HG02840 (cell line): ENCODE data around the gene MMEL1.
"Not testable (repeated sequence)": the region's sequence is repeated elsewhere in the genome, so short reads cannot be mapped to it uniquely, and the experiment has no call there.

Experiments
- ATAC-seq: cut with Tn5 transposase; IDR thresholded peaks from one replicate; pipeline ENCODE4 v1.9.1; 2021; ENCODE audit warnings: mild to moderate bottlenecking, moderate library complexity, moderate number of reproducible peaks; ENCODE audit not compliant: unreplicated experiment, low FRiP score

The MMEL1 gene

DNA sequence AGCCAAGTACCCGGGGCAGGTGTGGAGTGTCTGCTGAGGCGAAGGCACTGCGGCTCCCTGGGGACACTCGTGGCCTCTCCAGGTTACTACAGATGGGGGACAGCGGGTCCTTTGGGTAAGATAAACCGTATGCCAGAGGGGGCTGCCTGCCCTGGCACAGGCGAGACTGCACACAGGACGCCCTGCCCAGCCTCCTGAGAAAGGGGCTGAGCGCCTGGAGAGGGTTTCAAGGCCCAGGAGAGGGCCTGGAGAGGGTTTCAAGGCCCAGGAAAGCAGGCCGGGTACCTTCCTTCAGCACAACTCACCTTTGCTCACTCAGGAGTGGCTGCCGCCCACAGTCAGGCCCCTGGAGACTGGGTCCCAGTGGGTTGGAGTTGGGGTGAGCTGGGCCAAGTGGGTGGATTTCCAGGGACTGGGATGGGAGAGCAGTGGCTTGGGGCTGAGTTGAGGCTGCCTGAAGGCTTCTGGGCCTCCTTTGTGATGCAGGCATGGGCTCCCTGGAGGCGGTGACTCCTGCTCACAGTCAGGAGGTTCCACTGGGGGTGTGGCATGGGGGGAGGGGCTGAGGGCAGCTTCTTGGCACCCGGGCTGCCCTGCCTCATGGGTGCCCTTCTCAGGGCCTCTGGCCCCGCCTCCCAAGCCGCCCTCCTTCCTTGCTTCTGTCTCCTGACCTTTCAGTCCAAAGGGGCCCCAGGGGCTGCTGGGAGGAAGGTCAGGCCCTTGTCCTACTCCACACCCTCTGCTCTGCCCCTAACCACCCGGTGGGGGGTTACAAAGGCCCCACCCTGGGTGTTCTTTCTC lies at the start of gene MMEL1:
Gene MMEL1, minus strand, starts transcription at position 456 of the 801 bp plus-strand sequence. CDS start 3,532 bp downstream, outside the sequence.
- no peak for ATAC-seq

DNA sequence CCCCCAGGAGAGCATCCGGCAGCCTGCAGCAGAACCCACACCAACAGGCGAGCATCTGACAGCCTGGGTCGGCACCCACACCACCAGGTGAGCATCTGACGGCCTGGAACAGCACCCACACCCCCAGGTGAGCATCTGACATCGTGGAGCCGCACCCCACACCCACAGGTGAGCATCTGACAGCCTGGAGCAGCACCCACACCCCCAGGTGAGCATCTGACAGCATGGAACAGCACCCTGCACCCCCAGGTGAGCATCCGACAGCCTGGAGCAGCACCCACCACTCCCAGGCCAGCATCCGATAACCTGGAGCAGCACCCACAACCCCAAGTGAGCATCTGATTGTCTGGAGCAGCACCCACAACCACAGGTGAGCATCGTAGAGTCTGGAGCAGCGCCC lies 43.9 kb upstream of the MMEL1 start:
- not testable (repeated sequence) for ATAC-seq

DNA sequence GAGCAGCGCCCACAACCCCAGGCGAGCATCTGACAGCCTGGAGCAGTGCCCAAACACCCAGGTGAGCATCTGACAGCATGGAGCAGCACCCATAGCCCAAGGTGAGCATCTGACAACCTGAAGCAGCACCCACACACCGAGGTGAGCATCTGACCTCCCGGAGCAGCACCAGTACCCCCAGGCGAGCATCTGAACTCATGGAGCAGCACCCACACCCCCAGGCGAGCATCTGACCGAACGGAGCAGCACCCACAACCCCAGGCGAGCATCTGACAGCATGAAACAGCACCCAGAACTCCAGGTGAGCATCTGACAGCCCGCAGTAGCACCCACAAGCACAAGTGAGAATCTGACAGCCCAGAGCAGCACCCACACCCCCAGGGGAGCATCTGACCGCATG lies 38.8 kb upstream of the MMEL1 start:
- not testable (repeated sequence) for ATAC-seq

GRCh38 chr1:2659806-2660205 lies 27.0 kb upstream of the MMEL1 start:
- ATAC-seq = not testable (repeated sequence)

DNA sequence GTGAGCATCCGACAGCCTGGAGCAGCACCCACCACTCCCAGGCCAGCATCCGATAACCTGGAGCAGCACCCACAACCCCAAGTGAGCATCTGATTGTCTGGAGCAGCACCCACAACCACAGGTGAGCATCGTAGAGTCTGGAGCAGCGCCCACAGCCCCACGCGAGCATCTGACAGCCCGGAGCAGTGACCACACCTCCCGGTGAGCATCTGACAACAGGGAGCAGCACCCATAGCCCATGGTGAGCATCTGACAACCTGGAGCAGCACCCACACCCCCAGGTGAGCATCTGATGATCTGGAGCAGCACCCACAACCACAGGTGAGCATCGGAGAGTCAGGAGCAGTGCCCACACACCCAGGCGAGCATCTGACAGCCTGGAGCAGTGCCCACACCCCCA lies 25.1 kb upstream of the MMEL1 start:
- ATAC-seq = not testable (repeated sequence)

DNA sequence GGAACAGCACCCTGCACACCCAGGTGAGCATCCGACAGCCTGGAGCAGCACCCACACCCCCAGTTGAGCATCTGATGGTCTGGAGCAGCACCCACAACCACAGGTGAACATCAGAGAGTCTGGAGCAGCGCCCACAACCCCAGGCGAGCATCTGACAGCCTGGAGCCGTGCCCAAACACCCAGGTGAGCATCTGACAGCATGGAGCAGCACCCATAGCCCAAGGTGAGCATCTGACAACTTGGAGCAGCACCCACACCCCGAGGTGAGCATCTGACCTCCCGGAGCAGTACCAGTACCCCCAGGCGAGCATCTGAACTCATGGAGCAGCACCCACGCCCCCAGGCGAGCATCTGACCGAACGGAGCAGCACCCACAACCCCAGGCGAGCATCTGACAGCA lies 24.3 kb upstream of the MMEL1 start:
- ATAC-seq = not testable (repeated sequence)

- not testable (repeated sequence) for ATAC-seq
These were observed 23.0 kb upstream of the MMEL1 start for GRCh38 chr1:2655598-2656434.

DNA sequence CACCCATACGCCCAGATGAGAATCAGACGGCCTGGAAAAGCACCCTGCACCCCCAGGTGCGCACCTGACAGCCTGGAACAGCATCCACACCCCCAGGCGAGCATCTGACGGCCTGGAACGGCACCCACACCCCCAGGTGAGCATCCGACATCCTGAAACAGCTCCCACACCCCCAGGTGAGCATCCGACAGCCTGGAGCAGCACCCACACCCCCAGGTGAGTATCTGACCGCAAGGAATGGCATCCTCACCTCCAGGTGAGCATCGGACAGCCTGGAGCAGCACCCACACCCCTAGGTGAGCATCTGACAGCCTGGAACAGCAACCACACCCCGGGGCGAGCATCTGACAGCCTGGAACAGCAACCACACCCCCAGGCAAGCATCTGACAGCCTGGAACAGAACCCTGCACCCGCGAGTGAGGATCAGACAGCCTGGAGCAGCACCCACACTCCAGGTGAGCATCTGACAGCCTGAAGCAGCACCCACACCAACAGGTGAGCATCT lies 21.7 kb upstream of the MMEL1 start:
- not testable (repeated sequence) for ATAC-seq

- ATAC-seq = not testable (repeated sequence)
These were observed 21.1 kb upstream of the MMEL1 start for GRCh38 chr1:2653741-2654442.

GRCh38 chr1:2652926-2653571 lies 20.2 kb upstream of the MMEL1 start:
- not testable (repeated sequence) for ATAC-seq

DNA sequence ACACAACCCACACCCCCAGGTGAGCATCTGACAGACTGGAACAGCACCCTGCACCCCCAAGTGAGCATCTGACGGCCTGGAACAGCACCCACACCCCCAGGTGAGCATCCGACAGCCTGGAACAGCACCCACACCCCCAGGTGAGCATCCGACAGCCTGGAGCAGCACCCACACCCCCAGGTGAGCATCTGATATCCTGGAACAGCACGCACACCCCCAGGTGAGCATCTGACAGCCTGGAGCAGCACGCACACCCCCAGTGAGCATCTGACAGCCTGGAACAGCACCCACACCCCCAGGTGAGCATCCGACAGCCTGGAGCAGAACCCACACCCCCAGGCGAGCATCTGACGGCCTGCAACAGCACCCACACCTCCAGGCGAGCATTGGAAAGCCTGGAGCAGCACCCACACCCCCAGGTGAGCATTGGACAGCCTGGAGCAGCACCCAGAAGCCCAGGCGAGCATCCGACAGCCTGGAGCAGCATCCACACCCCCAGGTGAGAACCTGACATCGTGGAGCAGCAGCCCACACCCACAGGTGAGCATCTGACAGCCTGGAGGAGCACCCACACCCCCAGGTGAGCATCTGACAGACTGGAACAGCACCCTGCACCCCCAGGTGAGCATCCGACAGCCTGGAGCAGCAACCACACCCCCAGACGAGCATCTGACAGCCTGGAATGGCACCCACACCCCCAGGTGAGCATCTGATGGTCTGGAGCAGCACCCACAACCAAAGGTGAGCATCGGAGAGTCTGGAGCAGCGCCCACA lies 19.5 kb upstream of the MMEL1 start:
- ATAC-seq = not testable (repeated sequence)

DNA sequence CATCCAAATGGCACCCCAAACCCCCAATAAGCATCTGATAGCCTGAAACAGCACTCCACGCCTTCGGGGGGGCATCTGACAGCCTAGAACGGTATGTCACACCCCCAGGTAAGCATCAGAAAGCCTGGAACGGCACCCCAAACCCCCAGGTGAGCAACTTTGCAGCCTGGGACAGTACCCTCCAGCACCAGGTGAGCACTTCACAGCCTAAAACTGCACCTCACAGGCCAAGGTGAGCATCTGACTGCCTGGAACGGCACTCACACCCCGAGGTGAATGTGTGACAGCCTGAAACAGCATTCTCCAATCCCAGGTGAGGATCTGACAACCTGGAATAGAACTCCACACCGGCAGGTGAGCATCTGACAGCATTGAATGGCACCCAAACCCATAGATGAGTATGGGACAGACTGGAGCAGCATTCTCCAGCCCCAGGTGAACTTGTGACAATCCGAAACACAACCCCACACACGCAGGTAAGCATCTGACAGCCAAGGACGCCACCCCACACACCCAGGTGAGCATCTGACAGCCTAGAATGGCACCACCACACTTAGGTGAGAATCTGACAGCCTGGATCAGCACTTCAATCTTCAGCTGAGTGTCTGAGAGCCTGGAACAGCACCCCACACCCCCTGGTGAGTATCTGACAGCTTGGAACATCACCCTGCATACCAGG lies 18.3 kb upstream of the MMEL1 start:
- no peak for ATAC-seq

GRCh38 chr1:2646837-2647236 lies 14.0 kb upstream of the MMEL1 start:
- ATAC-seq = no peak

- no peak for ATAC-seq
These were observed 13.0 kb upstream of the MMEL1 start for GRCh38 chr1:2645776-2646175.

- no peak for ATAC-seq
These were observed 12.3 kb upstream of the MMEL1 start for GRCh38 chr1:2645143-2645542.

DNA sequence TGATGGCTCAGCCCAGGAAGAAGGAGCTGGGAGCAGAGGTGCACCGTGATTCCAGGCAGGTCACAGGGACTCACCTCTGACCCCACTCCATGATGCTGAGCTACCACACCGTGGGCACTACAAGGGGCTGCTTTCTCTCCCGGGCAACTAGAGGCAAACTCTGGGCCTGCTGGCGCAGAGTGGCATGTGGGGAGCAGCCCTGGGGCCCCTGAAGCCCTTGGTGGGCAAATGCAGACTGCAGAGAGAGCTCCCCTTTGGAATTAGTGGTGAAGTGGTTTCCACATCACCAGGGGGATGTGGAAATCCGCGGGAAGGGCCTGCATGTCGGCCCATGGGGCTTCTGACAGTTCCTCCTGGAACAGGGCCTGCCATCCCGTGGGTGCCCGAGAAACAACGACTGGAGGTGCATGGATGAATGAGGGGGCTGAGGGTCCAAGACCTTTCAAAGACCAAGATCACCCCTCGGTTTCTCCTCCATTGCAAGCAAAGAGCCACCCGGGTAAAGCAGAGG lies 11.8 kb upstream of the MMEL1 start:
- no peak for ATAC-seq

- no peak for ATAC-seq
These were observed 11.4 kb upstream of the MMEL1 start for GRCh38 chr1:2644171-2644570.

- no peak for ATAC-seq
These were observed 10.7 kb upstream of the MMEL1 start for GRCh38 chr1:2643414-2644077.
